Measurements from ENCODE around the gene ARID5B.

Gene ARID5B

GRCh38 chr10:61942604-61943461, 41.3 kb downstream of the ARID5B start:
- no peak for TF ChIP-seq CTCF (IDR thresholded peaks at IDR 0.05; ENCODE audit: low read depth, low read length)
- DNase-seq (ENCODE audit: extremely low read depth, low read depth) = no peak

- DNase-seq (ENCODE audit: extremely low read depth, low read depth) = no peak
- no peak; the same call in 1 of the 2 replicates for TF ChIP-seq CTCF (IDR thresholded peaks at IDR 0.05; ENCODE audit: low read depth, low read length)
These were observed 42.3 kb downstream of the ARID5B start for GRCh38 chr10:61943674-61944378.

GRCh38 chr10:61944410-61945147, 43.1 kb downstream of the ARID5B start:
- TF ChIP-seq CTCF (IDR thresholded peaks at IDR 0.05; ENCODE audit: low read depth, low read length) = no peak
- no peak for DNase-seq (ENCODE audit: extremely low read depth, low read depth)

- no peak for DNase-seq (ENCODE audit: extremely low read depth, low read depth)
- TF ChIP-seq CTCF (IDR thresholded peaks at IDR 0.05; ENCODE audit: low read depth, low read length) = no peak
These were observed 48.2 kb downstream of the ARID5B start for GRCh38 chr10:61949687-61950086.

GRCh38 chr10:61950449-61951143, 49.1 kb downstream of the ARID5B start:
- no peak for TF ChIP-seq CTCF (IDR thresholded peaks at IDR 0.05; ENCODE audit: low read depth, low read length)
- no peak for DNase-seq (ENCODE audit: extremely low read depth, low read depth)

GRCh38 chr10:61951144-61951483, 49.6 kb downstream of the ARID5B start:
- no peak for DNase-seq (ENCODE audit: extremely low read depth, low read depth)
- TF ChIP-seq CTCF (IDR thresholded peaks at IDR 0.05; ENCODE audit: low read depth, low read length) = no peak
